Endodermal cell (in vitro differentiated cells): ENCODE measurements around the gene SCUBE1. TPM values are rescaled to one million over a fixed set of nuclear protein-coding genes. Genes with fewer than 3 reads are reported as not detected.
A peak's percentile ranks its signal among the peaks of the same experiment; 100 is the strongest.

Source experiments
- DNase-seq: peaks from one replicate; pipeline ENCODE4 v3.0.0-alpha.2; 2017
- H3K27ac ChIP-seq: 2 replicates; pipeline ENCODE4 v1.5.1; 2013; ENCODE audit warnings: mild to moderate bottlenecking, low read depth, low read length, moderate library complexity
- H3K27me3 ChIP-seq: 2 replicates; pipeline ENCODE4 v1.6.1; 2013; ENCODE audit warnings: mild to moderate bottlenecking, low read length, moderate library complexity; ENCODE audit not compliant: insufficient read depth, control insufficient read depth, poor library complexity, severe bottlenecking
- H3K36me3 ChIP-seq: 2 replicates; pipeline ENCODE4 v1.7.0; 2013; ENCODE audit warnings: mild to moderate bottlenecking, low read length, moderate library complexity; ENCODE audit not compliant: control insufficient read depth, insufficient read depth
- H3K4me1 ChIP-seq: one replicate; pipeline ENCODE4 v1.7.0; 2013; ENCODE audit warnings: low read length; ENCODE audit not compliant: control insufficient read depth, insufficient read depth
- H3K4me3 ChIP-seq: 2 replicates; pipeline ENCODE4 v1.5.1; 2013; ENCODE audit warnings: mild to moderate bottlenecking, low read length, moderate library complexity
- H3K9ac ChIP-seq: 2 replicates; pipeline ENCODE4 v1.6.1; 2013; ENCODE audit warnings: mild to moderate bottlenecking, low read length, moderate library complexity; ENCODE audit not compliant: poor library complexity, severe bottlenecking; ENCODE audit errors: extremely low read depth
- H3K9me3 ChIP-seq: 2 replicates; pipeline ENCODE4 v1.6.1; 2013; ENCODE audit warnings: mild to moderate bottlenecking, low read length, moderate library complexity; ENCODE audit not compliant: control insufficient read depth
- H3K27ac Mint-ChIP-seq: 2 replicates; pipeline ENCODE4 v1.8.0; 2020; ENCODE audit warnings: mixed read lengths
- H3K27me3 Mint-ChIP-seq: 2 replicates; pipeline ENCODE4 v1.8.0; 2021; ENCODE audit warnings: mild to moderate bottlenecking, mixed read lengths; ENCODE audit not compliant: insufficient read depth
- H3K36me3 Mint-ChIP-seq: 2 replicates; pipeline ENCODE4 v1.8.0; 2020; ENCODE audit warnings: low read depth, mixed read lengths
- H3K4me1 Mint-ChIP-seq: 2 replicates; pipeline ENCODE4 v1.8.0; 2020; ENCODE audit warnings: mixed read lengths
- H3K4me3 Mint-ChIP-seq: 2 replicates; pipeline ENCODE4 v1.8.0; 2020; ENCODE audit warnings: mild to moderate bottlenecking, moderate library complexity, mixed read lengths
- H3K9me3 Mint-ChIP-seq: 2 replicates; pipeline ENCODE4 v1.8.0; 2020; ENCODE audit warnings: mild to moderate bottlenecking, mixed read lengths
- CTCF ChIP-seq: fragments of 200-600 bp; sonication (generic); conservative IDR thresholded peaks from 2 replicates; pipeline ENCODE4 v1.5.0; 2021; ENCODE audit warnings: antibody characterized with exemption, mild to moderate bottlenecking
- WGBS, 2 experiments: methylation state at CpG; one replicate each; pipeline versions ENCODE4 v1.1.5 to v1.1.7; 2013; ENCODE audit warnings: missing lambda C conversion rate in 2 of 2, mixed read lengths in 1 of 2; ENCODE audit not compliant: insufficient coverage in 1 of 2, insufficient read length in 1 of 2; 5-methylcytosine and 5-hydroxymethylcytosine counted together
- total RNA-seq, 2 donors: library from RNA; stranded (reverse); fragmentation: NEBNext Ultra II Directional in 1 of 2; extraction: Animal tissue kit (Norgen Biotek cat#: 25700) in 1 of 2; gene quantifications; 2 replicates in 1 of 2; 3 replicates in 1 of 2; pipeline ENCODE4 v1.2.1, GENCODE V29; 2021

The SCUBE1 gene
- total RNA-seq, 2 donors from 2014 or later = 0.13 to 0.95 TPM

- no peaks in the 10 kb centered on the region for H3K9me3 ChIP-seq
- WGBS, 2 experiments = 64 to 72% methylated on average over 12 to 20 of the region's 20 CpGs
- no peaks in the 10 kb centered on the region for H3K27me3 ChIP-seq
- H3K9ac ChIP-seq = no peak overlapping the region
- H3K27ac ChIP-seq = no peak overlapping the region
- H3K4me3 Mint-ChIP-seq = no peak overlapping the region
- H3K27me3 Mint-ChIP-seq = peaks cover 3% of the 10 kb centered on the region
- H3K4me1 Mint-ChIP-seq = peaks cover 10% of the 10 kb centered on the region
- H3K27ac Mint-ChIP-seq = no peak overlapping the region
- H3K4me3 ChIP-seq = no peak overlapping the region
- TF ChIP-seq CTCF = no peak
- peaks cover 3% of the 10 kb centered on the region for H3K4me1 ChIP-seq
- DNase-seq = peak; percentile 65
- H3K36me3 Mint-ChIP-seq = no peaks in the 10 kb centered on the region
- H3K9me3 Mint-ChIP-seq = no peaks in the 10 kb centered on the region
- H3K36me3 ChIP-seq = no peaks in the 10 kb centered on the region
Measured at GRCh38 chr22:43279867-43280522, 63.2 kb downstream of the SCUBE1 start.

GRCh38 chr22:43277987-43278601, 65.1 kb downstream of the SCUBE1 start:
- Mint-ChIP-seq H3K4me3 (no peak overlapping the region), H3K27ac (no peak overlapping the region), H3K4me1 (peaks cover 10% of the 10 kb centered on the region), H3K36me3 (no peaks in the 10 kb centered on the region), H3K27me3 (peaks cover 3% of the 10 kb centered on the region), H3K9me3 (no peaks in the 10 kb centered on the region)
- Histone ChIP-seq H3K9me3 (no peaks in the 10 kb centered on the region), H3K4me3 (no peak overlapping the region), H3K36me3 (no peaks in the 10 kb centered on the region), H3K27me3 (no peaks in the 10 kb centered on the region), H3K4me1 (peaks cover 3% of the 10 kb centered on the region), H3K27ac (no peak overlapping the region), H3K9ac (no peak overlapping the region)
- peak; percentile 60 for DNase-seq
- 86 to 90% methylated on average over 7 to 13 of the region's 13 CpGs for WGBS, 2 experiments
- no peak for TF ChIP-seq CTCF

- no peaks in the 10 kb centered on the region for H3K36me3 ChIP-seq
- H3K27ac Mint-ChIP-seq = no peak overlapping the region
- no peak for TF ChIP-seq CTCF
- H3K27me3 ChIP-seq = no peaks in the 10 kb centered on the region
- DNase-seq = no peak
- no peak overlapping the region for H3K4me3 Mint-ChIP-seq
- no peak overlapping the region for H3K4me3 ChIP-seq
- no peaks in the 10 kb centered on the region for H3K36me3 Mint-ChIP-seq
- H3K9me3 ChIP-seq = no peaks in the 10 kb centered on the region
- no peaks in the 10 kb centered on the region for H3K9me3 Mint-ChIP-seq
- no peak overlapping the region for H3K9ac ChIP-seq
- WGBS, 2 experiments = 92 to 97% methylated on average over 6 to 10 of the region's 10 CpGs
- peaks cover 3% of the 10 kb centered on the region for H3K4me1 ChIP-seq
- peaks cover 10% of the 10 kb centered on the region for H3K4me1 Mint-ChIP-seq
- no peak overlapping the region for H3K27ac ChIP-seq
- peaks cover 3% of the 10 kb centered on the region for H3K27me3 Mint-ChIP-seq
Measured at GRCh38 chr22:43277091-43277490, 66.1 kb downstream of the SCUBE1 start.
